Measurements from ENCODE around the gene SHC1. TPM values are rescaled to one million over a fixed set of nuclear protein-coding genes. Genes with fewer than 3 reads are reported as not detected.

The SHC1 gene
- polyA plus RNA-seq, 1 of the 3 experiments (the other 2 are of a cell fraction): 338 TPM

GRCh38 chr1:155000411-155000725 is 29.8 kb upstream of the SHC1 start:
- H3F3A ChIP-seq (replicated peaks; ENCODE audit: insufficient read depth): peaks cover 31% of the 10 kb centered on the region
- H3K27me3 ChIP-seq (ENCODE audit: insufficient read depth): no peaks in the 10 kb centered on the region
- no peaks in the 10 kb centered on the region for H3K9me3 ChIP-seq
- WGBS (ENCODE audit: low lambda C conversion rate): 6% methylated on average over 13 of the region's 13 CpGs
- peak overlapping the region; percentile 57 to 71 for H3K4me3 ChIP-seq (ENCODE audit: low read depth in 2 of 2, low read length in 1 of 2)
- DNase-seq: no peak
- ChIA-PET CTCF (interaction anchor here (0.6 to 14.0 kb wide), 19 partner anchors 8 to 331 kb away, joined by 3 to 640 read pairs (median 10); partner anchors contain the start of genes ADAM15, CKS1B, EFNA3 and FLAD1), POLR2A (interaction anchor here (0.7 to 3.0 kb wide), 4 partner anchors 27 to 45 kb away, joined by 3 to 18 read pairs (median 11); partner anchors contain the start of genes PBXIP1, PYGO2 and SHC1)
- H3K4me2 ChIP-seq: peak overlapping the region; percentile 96
- H4K20me1 ChIP-seq (ENCODE audit: insufficient read depth): no peaks in the 10 kb centered on the region
- TF ChIP-seq GATA2 (CRISPR knock-in tag; IDR thresholded peaks at IDR 0.05) (no peak), EZH2phosphoT487 (IDR thresholded peaks at IDR 0.05; ENCODE audit: borderline replicate concordance, low read depth) (no peak), REST (IDR thresholded peaks at IDR 0.05; ENCODE audit: low read depth, low read length) (no peak), IRF3 (IDR thresholded peaks at IDR 0.05; ENCODE audit: low read depth, low read length) (no peak), TEAD4 (IDR thresholded peaks at IDR 0.05; ENCODE audit: borderline replicate concordance, insufficient read depth) (no peak), FOSL2 (IDR thresholded peaks at IDR 0.05; ENCODE audit: borderline replicate concordance, low read depth) (no peak), USF2 (IDR thresholded peaks at IDR 0.05; ENCODE audit: borderline replicate concordance, low read depth, low read length) (no peak), NFIC (IDR thresholded peaks at IDR 0.05; ENCODE audit: borderline replicate concordance) (no peak), SIN3A (IDR thresholded peaks at IDR 0.05; ENCODE audit: borderline replicate concordance, low read depth, low read length) (no peak), ZBTB33 (IDR thresholded peaks at IDR 0.05; ENCODE audit: borderline replicate concordance, low read depth) (no peak)
- peaks cover 22 to 28% of the 10 kb centered on the region in 2 experiments for H3K4me1 ChIP-seq (ENCODE audit: control insufficient read depth in 1 of 2, insufficient read depth in 2 of 2, low read depth in 1 of 2, low read length in 1 of 2)
- H3K9me2 ChIP-seq: no peaks in the 10 kb centered on the region
- H3K27ac ChIP-seq (ENCODE audit: low read depth in 2 of 2, low read length in 1 of 2): peak overlapping the region; percentile 92 to 94
- peaks cover 31% of the 10 kb centered on the region for H3K79me2 ChIP-seq (ENCODE audit: insufficient read depth)
- H2AFZ ChIP-seq (ENCODE audit: low read depth): peak overlapping the region; percentile 70; the same call in 1 of the 2 replicates
- H3K9ac ChIP-seq: peak overlapping the region; percentile 76; the same call in 1 of the 2 replicates
- H3K36me3 ChIP-seq (replicated peaks in 1 of 2; ENCODE audit: control insufficient read depth in 1 of 2, insufficient read depth in 2 of 2, low read length in 1 of 2): no peaks in the 10 kb centered on the region

Measured in SK-N-SH (cell line).